Ascending aorta (tissue), 2 donors: ENCODE data around the gene NINJ2. TPM values are rescaled to one million over a fixed set of nuclear protein-coding genes. Genes with fewer than 3 reads are reported as not detected.

Source experiments
- DNase-seq, 2 donors: peaks; one replicate each; pipeline ENCODE4 v3.0.0-alpha.2; 2019; ENCODE audit warnings: low spot score in 2 of 2
- H3K27ac ChIP-seq, 2 donors: fragments of 200-600 bp; sonication (generic); one replicate each; pipeline ENCODE4 v1.5.1; 2016 to 2017; ENCODE audit warnings: mild to moderate bottlenecking in 1 of 2
- H3K27me3 ChIP-seq: fragments of 200-600 bp; sonication (generic); one replicate; pipeline ENCODE4 v1.5.1; 2017
- H3K36me3 ChIP-seq, 2 donors: fragments of 200-600 bp; sonication (generic); one replicate each; pipeline ENCODE4 v1.5.1; 2016
- H3K4me1 ChIP-seq, 2 donors: fragments of 200-600 bp; sonication (generic); one replicate each; pipeline ENCODE4 v1.5.1; 2016 to 2017; ENCODE audit warnings: mild to moderate bottlenecking in 1 of 2
- H3K4me3 ChIP-seq, 2 donors: fragments of 200-600 bp; sonication (generic); one replicate each; pipeline ENCODE4 v1.5.1; 2016 to 2017; ENCODE audit warnings: mild to moderate bottlenecking in 1 of 2
- H3K9me3 ChIP-seq, 2 donors: fragments of 200-600 bp; sonication (generic); one replicate each; pipeline ENCODE4 v1.5.1; 2016
- intact Hi-C: fragments of 100-400 bp; cut with DNase I; formaldehyde crosslinking; loops from one replicate; pipeline ENCODE4 v1.15.1; 2023
- total RNA-seq: library from RNA; depleted of rRNA; stranded (reverse); fragments of >200 nt; gene quantifications from one replicate; pipeline ENCODE4 v1.1.0, GENCODE V29; 2016
- TF ChIP-seq, protein P1 (sequence below), 3 experiments: fragments of 200-600 bp in 2 of 3; fragments of 450-650 bp in 1 of 3; sonication (generic) in 2 of 3; IDR thresholded peaks; one replicate each; pipeline ENCODE4 v1.5.1; 2016 to 2019; ENCODE audit warnings: antibody characterized with exemption in 3 of 3, mild to moderate bottlenecking in 1 of 3, moderate library complexity in 1 of 3

The NINJ2 gene
- total RNA-seq, 1 donor from 2014 or later: 24.1 TPM

DNA sequence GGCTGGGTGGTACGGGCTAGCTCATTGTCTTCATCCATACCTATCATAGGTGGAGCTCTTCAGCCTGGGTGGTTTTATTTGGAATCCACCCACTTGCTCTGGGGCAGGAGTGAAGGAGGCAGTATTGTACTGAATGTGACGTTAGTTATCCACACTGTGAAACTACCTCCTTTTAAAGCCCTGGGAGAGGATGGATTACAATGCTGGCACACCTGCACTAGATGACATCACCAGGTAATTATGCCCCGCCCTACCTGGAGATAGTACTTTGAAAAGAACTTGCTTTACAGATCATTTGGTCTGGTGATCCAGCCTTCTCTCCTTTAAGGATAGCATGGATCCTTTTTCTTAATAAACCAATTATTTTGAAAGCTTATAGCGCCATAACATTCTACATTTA is 125.5 kb downstream of the NINJ2 start:
- intact Hi-C loops: no loop called here
- no peak overlapping the region for H3K4me3 ChIP-seq

DNA sequence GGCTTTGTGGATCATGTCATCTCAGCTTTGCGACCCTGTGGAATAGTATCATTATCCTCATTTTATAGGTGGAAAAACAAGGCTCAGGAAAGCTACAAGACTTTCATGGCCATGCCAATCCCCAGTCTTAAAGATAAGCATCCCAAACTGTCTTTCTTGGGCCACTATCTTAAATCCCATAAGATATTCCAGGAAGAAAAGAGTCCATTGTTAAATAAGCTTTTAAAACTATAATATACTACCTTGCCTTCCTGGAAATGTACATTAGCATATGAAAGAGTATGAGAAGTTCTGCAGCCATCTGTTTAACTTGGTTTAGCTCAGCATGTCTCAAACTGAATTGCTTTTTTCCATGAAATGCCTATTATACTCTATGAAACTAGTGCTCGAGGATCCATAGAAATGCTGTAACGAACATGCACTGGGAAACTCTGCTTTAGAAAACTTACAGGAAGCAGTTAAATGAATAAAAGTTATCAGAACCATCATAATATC is 126.4 kb downstream of the NINJ2 start:
- Histone ChIP-seq H3K9me3 (peaks cover 0 to 6% of the 10 kb centered on the region in 2 donors), H3K27ac (no peak overlapping the region), H3K4me3 (no peak overlapping the region), H3K36me3 (no peaks in the 10 kb centered on the region), H3K4me1 (peaks cover 5 to 9% of the 10 kb centered on the region in 2 donors), H3K27me3 (no peaks in the 10 kb centered on the region)
- DNase-seq: no peak
- intact Hi-C loops: no loop called here
- TF ChIP-seq, protein P1, sequence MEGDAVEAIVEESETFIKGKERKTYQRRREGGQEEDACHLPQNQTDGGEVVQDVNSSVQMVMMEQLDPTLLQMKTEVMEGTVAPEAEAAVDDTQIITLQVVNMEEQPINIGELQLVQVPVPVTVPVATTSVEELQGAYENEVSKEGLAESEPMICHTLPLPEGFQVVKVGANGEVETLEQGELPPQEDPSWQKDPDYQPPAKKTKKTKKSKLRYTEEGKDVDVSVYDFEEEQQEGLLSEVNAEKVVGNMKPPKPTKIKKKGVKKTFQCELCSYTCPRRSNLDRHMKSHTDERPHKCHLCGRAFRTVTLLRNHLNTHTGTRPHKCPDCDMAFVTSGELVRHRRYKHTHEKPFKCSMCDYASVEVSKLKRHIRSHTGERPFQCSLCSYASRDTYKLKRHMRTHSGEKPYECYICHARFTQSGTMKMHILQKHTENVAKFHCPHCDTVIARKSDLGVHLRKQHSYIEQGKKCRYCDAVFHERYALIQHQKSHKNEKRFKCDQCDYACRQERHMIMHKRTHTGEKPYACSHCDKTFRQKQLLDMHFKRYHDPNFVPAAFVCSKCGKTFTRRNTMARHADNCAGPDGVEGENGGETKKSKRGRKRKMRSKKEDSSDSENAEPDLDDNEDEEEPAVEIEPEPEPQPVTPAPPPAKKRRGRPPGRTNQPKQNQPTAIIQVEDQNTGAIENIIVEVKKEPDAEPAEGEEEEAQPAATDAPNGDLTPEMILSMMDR (IDR thresholded peaks at IDR 0.05): no peak

More for the DNA sequence above, 125.5 kb downstream of the NINJ2 start:
- H3K9me3 ChIP-seq: no peaks in the 10 kb centered on the region
- H3K36me3 ChIP-seq: no peaks in the 10 kb centered on the region
- no peak for DNase-seq
- H3K4me1 ChIP-seq: peaks cover 5 to 13% of the 10 kb centered on the region in 2 donors
- H3K27me3 ChIP-seq: no peaks in the 10 kb centered on the region
- TF ChIP-seq, protein P1 (IDR thresholded peaks at IDR 0.05): no peak
- H3K27ac ChIP-seq: no peak overlapping the region

DNA sequence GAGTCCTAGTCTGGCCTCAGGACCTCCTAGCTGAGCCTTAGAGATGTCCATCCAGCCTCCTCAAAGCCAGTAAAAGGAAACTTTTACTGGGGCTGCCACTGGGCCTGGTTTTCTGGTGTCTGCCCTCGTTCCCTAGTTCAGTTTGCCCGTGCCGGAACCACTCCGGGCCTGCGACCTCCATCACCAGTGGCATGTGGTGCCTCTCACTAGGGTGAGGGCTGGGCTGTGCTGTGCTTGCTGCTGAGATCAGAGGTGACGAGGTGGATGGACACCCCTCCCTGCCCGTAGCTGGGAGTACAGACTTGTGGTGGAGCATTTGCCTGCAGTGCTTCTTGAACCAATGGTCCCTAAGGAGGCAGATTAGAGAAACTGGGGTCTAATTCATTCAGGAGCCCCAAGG is 127.8 kb downstream of the NINJ2 start:
- Histone ChIP-seq H3K4me1 (no peaks in the 10 kb centered on the region), H3K36me3 (no peaks in the 10 kb centered on the region), H3K27ac (no peak overlapping the region), H3K9me3 (peaks cover 0 to 6% of the 10 kb centered on the region in 2 donors), H3K27me3 (no peaks in the 10 kb centered on the region), H3K4me3 (no peak overlapping the region)
- intact Hi-C loops: no loop called here
- DNase-seq: no peak
- TF ChIP-seq, protein P1 (IDR thresholded peaks at IDR 0.05): no peak

DNA sequence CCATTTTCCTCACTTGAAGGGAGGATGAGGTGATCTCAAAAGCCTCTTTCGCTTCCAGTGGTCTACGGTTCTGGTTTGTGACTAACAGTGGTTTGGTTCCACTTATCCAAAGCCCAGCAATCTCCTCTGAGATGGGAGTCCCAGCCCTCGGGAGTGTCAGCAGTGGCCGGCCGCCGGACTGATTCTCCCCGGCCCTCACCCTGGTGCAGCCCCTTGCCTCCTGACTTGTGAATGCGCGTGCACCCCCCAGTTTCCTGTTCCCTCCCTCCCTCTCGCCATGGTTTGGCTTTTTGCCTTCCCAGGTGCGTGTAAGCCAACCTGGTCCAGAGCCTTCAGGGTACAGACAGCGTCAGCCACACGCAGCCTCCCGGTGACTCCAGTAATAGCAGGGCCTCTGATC is 129.0 kb downstream of the NINJ2 start:
- Histone ChIP-seq H3K27me3 (no peaks in the 10 kb centered on the region), H3K4me1 (no peaks in the 10 kb centered on the region), H3K9me3 (peaks cover 0 to 6% of the 10 kb centered on the region in 2 donors), H3K27ac (no peak overlapping the region), H3K36me3 (no peaks in the 10 kb centered on the region), H3K4me3 (no peak overlapping the region)
- intact Hi-C loops: no loop called here
- TF ChIP-seq, protein P1 (IDR thresholded peaks at IDR 0.05): no peak
- DNase-seq: no peak

DNA sequence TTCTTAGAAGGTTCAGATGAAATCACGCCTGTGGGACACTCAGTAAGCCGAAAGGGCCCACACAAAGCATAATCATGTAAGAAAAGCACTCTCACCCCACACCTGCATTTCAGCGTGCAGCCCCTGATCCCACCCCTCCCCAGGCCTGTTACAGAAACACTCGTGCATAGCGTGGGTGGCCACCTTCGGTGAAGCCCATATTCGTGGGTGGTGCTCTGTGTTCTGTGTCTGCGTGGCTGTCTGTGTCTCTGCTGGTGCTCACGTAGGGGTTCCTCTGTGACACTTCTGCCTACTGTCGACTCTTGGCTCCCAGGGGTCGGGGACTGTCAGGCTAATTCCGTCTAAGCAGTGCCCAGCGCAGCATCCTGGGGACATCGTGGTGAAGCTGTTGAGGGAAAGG is 129.5 kb downstream of the NINJ2 start:
- TF ChIP-seq, protein P1 (IDR thresholded peaks at IDR 0.05): no peak
- intact Hi-C loops: no loop called here
- Histone ChIP-seq H3K36me3 (no peaks in the 10 kb centered on the region), H3K9me3 (peaks cover 0 to 6% of the 10 kb centered on the region in 2 donors), H3K27me3 (no peaks in the 10 kb centered on the region), H3K27ac (no peak overlapping the region), H3K4me3 (no peak overlapping the region), H3K4me1 (no peaks in the 10 kb centered on the region)
- no peak for DNase-seq
